K562 (cell line): ENCODE results near the gene IL17REL.

Source experiments
- EP300 ChIP-seq: IDR thresholded peaks from 2 replicates; pipeline ENCODE4 v1.6.1; 2012; ENCODE audit warnings: low read length, improper control_type of control experiment
- EZH2 ChIP-seq: IDR thresholded peaks from 2 replicates; pipeline ENCODE4 v1.6.1; 2012; ENCODE audit warnings: low read depth, mild to moderate bottlenecking, inconsistent platforms, low read length, borderline replicate concordance
- FIP1L1 ChIP-seq: fragments of 200-400 bp; formaldehyde crosslinking; IDR thresholded peaks from 2 replicates; pipeline ENCODE4 v1.6.1; 2018; ENCODE audit warnings: mild to moderate bottlenecking, low read depth, low read length; ENCODE audit not compliant: poor library complexity, severe bottlenecking
- FOXA1 ChIP-seq: fragments of 450-650 bp; IDR thresholded peaks from 2 replicates; pipeline ENCODE4 v1.6.1; 2016; ENCODE audit warnings: mild to moderate bottlenecking, borderline replicate concordance
- FOXO4 ChIP-seq: fragments of 450-650 bp; formaldehyde crosslinking; IDR thresholded peaks from 2 replicates; pipeline ENCODE4 v1.4.0; 2020; ENCODE audit warnings: mild to moderate bottlenecking, moderate library complexity
- HNRNPH1 ChIP-seq: fragments of 200-400 bp; formaldehyde crosslinking; optimal IDR thresholded peaks from 2 replicates; pipeline ENCODE3; 2017; ENCODE audit warnings: low read depth, mild to moderate bottlenecking, low read length, moderate library complexity
- JUND ChIP-seq, 2 experiments: IDR thresholded peaks; 2 replicates in 1 of 2; 3 replicates in 1 of 2; pipeline ENCODE4 v1.6.1; 2011; ENCODE audit warnings: borderline replicate concordance in 2 of 2, low read depth in 2 of 2, low read length in 2 of 2, improper control_type of control experiment in 1 of 2, missing biosample characterization in 1 of 2, missing genetic modification characterization in 1 of 2, missing genetic modification reagents in 1 of 2
- PHF21A ChIP-seq: fragments of 450-650 bp; IDR thresholded peaks from 2 replicates; pipeline ENCODE4 v1.6.1; 2017; ENCODE audit warnings: low read depth, borderline replicate concordance
- PHF8 ChIP-seq: fragments of 200-600 bp; sonication (generic); IDR thresholded peaks from 2 replicates; pipeline ENCODE4 v1.6.1; 2012; ENCODE audit warnings: mixed run types, mild to moderate bottlenecking, inconsistent platforms, low read length, moderate library complexity, borderline replicate concordance
- POLR2A ChIP-seq: fragments of 450-650 bp; conservative IDR thresholded peaks from 2 replicates; pipeline ENCODE4 v1.6.1; 2016
- SIN3A ChIP-seq, 2 experiments: fragments of 150-350 bp in 1 of 2; IDR thresholded peaks; 2 replicates each; pipeline ENCODE4 v1.6.1; 2011 to 2016; ENCODE audit warnings: borderline replicate concordance in 2 of 2, low read depth in 2 of 2, low read length in 2 of 2, mild to moderate bottlenecking in 2 of 2, moderate library complexity in 2 of 2; ENCODE audit not compliant: control insufficient read depth in 1 of 2
- ZBTB26 ChIP-seq: fragments of 450-650 bp; formaldehyde crosslinking; IDR thresholded peaks from 2 replicates; pipeline ENCODE4 v1.4.0; 2022; ENCODE audit warnings: missing genetic modification characterization
- ZBTB7A ChIP-seq: IDR thresholded peaks from 2 replicates; pipeline ENCODE4 v1.6.1; 2011; ENCODE audit warnings: low read depth, mild to moderate bottlenecking, low read length, moderate library complexity, borderline replicate concordance; ENCODE audit not compliant: control insufficient read depth
- ZFP36 ChIP-seq: fragments of 150-350 bp; IDR thresholded peaks from 2 replicates; pipeline ENCODE4 v1.6.1; 2018; ENCODE audit warnings: low read length, low read depth; ENCODE audit not compliant: partially characterized antibody

- TF ChIP-seq ZFP36 (no peak), FOXA1 (no peak), JUND (IDR thresholded peaks at IDR 0.05; ENCODE audit: borderline replicate concordance, low read depth, low read length) (no peak), JUND (tag; IDR thresholded peaks at IDR 0.05; ENCODE audit: borderline replicate concordance, low read depth, low read length) (no peak), EP300 (no peak), PHF21A (no peak), POLR2A (no peak), FOXO4 (no peak), PHF8 (no peak), HNRNPH1 (no peak), FIP1L1 (no peak), SIN3A (IDR thresholded peaks at IDR 0.05; ENCODE audit: borderline replicate concordance in 2 of 2, control insufficient read depth in 1 of 2, low read depth in 2 of 2, low read length in 2 of 2) (no peak), ZBTB26 (CRISPR knock-in tag) (no peak), ZBTB7A (no peak), EZH2 (no peak)
These were observed 26.2 kb downstream of the IL17REL start for GRCh38 chr22:49986325-49986724.
